Measurements from ENCODE around the gene KDM2B.

Gene KDM2B

GRCh38 chr12:121626087-121626852, 45.4 kb upstream of the KDM2B start, which contains the start of gene ORAI1:
TSS of gene ORAI1 (plus strand) at chr12:121626530.
- Histone ChIP-seq H3K27ac (peak within 1 kb of the TSS; percentile 93), H3K4me3 (ENCODE audit: low read depth, low read length) (peak within 1 kb of the TSS; percentile 83), H3K9ac (peak within 1 kb of the TSS; percentile 25), H3K27me3 (ENCODE audit: control insufficient read depth, insufficient read depth, low read length) (no peaks in the 10 kb centered on the region), H3K36me3 (ENCODE audit: control insufficient read depth, insufficient read depth, low read length) (no peaks in the 10 kb centered on the region), H2AFZ (peak within 1 kb of the TSS; percentile 72), H3K9me3 (ENCODE audit: control insufficient read depth, low read length) (no peaks in the 10 kb centered on the region), H3K4me2 (ENCODE audit: low read length) (peak within 1 kb of the TSS; percentile 86), H3K79me2 (peaks cover 37% of the 10 kb centered on the region), H3K4me1 (peaks cover 24% of the 10 kb centered on the region)
- no peak for TF ChIP-seq CTCF (IDR thresholded peaks at IDR 0.05)

- H3K9me3 ChIP-seq (ENCODE audit: control insufficient read depth, low read length) = no peaks in the 10 kb centered on the region
- H3K4me3 ChIP-seq (ENCODE audit: low read depth, low read length) = no peak overlapping the region
- no peaks in the 10 kb centered on the region for H3K27me3 ChIP-seq (ENCODE audit: control insufficient read depth, insufficient read depth, low read length)
- no peak overlapping the region for H3K27ac ChIP-seq
- H3K4me1 ChIP-seq = peaks cover 4% of the 10 kb centered on the region
- H3K79me2 ChIP-seq = no peaks in the 10 kb centered on the region
- no peak overlapping the region for H3K9ac ChIP-seq
- H2AFZ ChIP-seq = no peak overlapping the region
- TF ChIP-seq CTCF (IDR thresholded peaks at IDR 0.05) = no peak
- no peak overlapping the region for H3K4me2 ChIP-seq (ENCODE audit: low read length)
- H3K36me3 ChIP-seq (ENCODE audit: control insufficient read depth, insufficient read depth, low read length) = no peaks in the 10 kb centered on the region
These were observed 39.6 kb upstream of the KDM2B start for GRCh38 chr12:121620333-121620891.

DNA sequence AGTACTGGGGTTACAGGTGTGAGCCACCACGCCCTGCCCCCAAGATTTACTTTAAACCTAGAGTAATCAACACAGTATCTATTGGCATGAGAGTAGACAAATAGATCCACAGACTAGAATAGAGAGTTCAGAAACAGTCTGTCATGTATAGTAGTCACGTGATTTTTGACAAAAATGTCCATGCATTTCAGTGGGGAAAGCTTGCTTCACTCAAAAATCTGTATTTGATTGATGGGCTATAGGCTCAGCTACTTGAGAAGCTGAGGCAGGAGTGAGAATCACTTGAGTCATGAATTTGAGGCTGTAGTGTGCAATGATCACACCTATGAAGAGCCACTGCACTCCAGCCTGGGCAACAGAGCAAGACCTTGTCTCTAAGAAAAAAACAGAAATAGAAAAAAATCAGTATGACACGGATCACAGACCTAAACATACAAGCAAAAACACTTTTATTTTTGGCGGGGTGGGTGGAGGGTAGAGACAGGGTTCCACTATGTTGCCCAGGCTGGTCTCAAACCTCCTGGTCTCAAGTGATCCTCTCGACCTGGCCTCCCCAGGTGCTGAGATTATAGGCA, 37.9 kb upstream of the KDM2B start:
- no peaks in the 10 kb centered on the region for H3K36me3 ChIP-seq (ENCODE audit: control insufficient read depth, insufficient read depth, low read length)
- no peak for TF ChIP-seq CTCF (IDR thresholded peaks at IDR 0.05)
- H3K27ac ChIP-seq = no peak overlapping the region
- no peaks in the 10 kb centered on the region for H3K4me1 ChIP-seq
- no peak overlapping the region for H3K4me2 ChIP-seq (ENCODE audit: low read length)
- H3K4me3 ChIP-seq (ENCODE audit: low read depth, low read length) = no peak overlapping the region
- H3K9ac ChIP-seq = no peak overlapping the region
- H3K79me2 ChIP-seq = no peaks in the 10 kb centered on the region
- H2AFZ ChIP-seq = no peak overlapping the region
- H3K9me3 ChIP-seq (ENCODE audit: control insufficient read depth, low read length) = no peaks in the 10 kb centered on the region
- H3K27me3 ChIP-seq (ENCODE audit: control insufficient read depth, insufficient read depth, low read length) = no peaks in the 10 kb centered on the region

DNA sequence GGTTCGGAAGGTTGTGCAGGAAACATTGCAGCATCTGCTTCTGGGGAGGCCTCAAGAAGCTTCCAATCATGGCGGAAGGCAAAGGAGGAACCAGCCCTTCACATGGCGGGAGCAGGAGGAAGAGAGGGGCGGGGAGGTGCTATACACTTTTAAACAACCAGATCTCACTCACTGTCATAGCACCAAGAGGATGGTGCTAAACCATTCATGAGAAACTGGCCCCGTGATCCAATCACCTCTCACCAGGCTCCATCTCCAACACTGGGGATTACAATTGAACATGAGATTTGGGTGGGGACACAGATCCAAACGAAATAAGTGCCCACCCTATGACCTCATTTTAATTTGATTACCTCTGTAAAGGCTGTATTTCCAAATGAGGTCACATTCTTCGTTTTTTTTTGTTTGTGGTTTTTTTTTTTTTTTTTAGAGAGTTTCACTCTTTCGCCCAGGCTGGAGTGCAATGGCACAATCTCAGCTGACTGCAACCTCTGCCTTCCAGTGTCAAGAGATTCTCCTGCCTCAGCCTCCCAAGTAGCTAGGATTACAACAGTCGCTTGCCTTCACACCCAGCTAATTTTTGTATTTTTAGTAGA, 34.1 kb upstream of the KDM2B start:
- H3K27ac ChIP-seq = no peak overlapping the region
- H3K4me3 ChIP-seq (ENCODE audit: low read depth, low read length) = no peak overlapping the region
- H3K79me2 ChIP-seq = no peaks in the 10 kb centered on the region
- H3K27me3 ChIP-seq (ENCODE audit: control insufficient read depth, insufficient read depth, low read length) = no peaks in the 10 kb centered on the region
- H2AFZ ChIP-seq = no peak overlapping the region
- no peak overlapping the region for H3K4me2 ChIP-seq (ENCODE audit: low read length)
- H3K9me3 ChIP-seq (ENCODE audit: control insufficient read depth, low read length) = no peaks in the 10 kb centered on the region
- H3K36me3 ChIP-seq (ENCODE audit: control insufficient read depth, insufficient read depth, low read length) = no peaks in the 10 kb centered on the region
- H3K4me1 ChIP-seq = peaks cover 2% of the 10 kb centered on the region
- no peak for TF ChIP-seq CTCF (IDR thresholded peaks at IDR 0.05)
- H3K9ac ChIP-seq = no peak overlapping the region
